Measurements from ENCODE around the gene PIGS.

PIGS gene

DNA sequence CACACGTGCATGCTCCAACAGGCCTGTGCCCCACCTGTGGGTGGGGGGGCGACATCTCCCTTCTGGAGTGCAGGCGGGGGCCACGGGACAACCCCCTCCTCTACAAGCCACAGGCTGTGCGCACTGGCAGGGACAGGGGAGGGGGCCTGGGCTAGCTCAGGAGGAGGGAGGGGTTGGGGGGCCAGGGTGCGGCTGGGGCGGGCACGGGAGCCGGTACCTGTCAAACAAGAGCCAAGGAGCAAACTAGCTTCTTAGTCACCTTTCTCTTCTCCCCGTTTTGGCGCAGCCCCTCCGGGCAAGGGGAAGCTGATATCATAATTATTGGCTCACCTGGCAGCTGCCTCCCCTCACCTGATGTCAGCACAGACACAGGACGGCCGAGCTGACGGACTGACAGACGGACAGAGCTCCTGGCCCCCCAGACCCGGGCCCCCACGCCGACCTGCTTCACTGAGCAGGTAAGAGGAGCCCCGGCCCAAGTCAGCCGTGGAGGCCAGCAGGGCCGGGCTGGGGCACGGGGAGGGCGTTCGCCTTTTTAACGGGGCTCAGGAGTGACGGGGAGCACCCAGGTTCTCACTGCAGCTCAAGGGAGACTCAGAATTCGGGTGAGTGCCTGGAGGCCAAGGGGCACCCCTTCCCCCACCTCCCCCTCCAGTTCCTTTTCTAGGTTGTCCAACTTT is 65.2 kb downstream of the PIGS start, which contains the start of gene FOXN1:
Gene FOXN1, plus strand, starts transcription at position 363 of the 680 bp plus-strand sequence. CDS start 17,622 bp downstream, outside the sequence.
- no peak for DNase-seq

DNA sequence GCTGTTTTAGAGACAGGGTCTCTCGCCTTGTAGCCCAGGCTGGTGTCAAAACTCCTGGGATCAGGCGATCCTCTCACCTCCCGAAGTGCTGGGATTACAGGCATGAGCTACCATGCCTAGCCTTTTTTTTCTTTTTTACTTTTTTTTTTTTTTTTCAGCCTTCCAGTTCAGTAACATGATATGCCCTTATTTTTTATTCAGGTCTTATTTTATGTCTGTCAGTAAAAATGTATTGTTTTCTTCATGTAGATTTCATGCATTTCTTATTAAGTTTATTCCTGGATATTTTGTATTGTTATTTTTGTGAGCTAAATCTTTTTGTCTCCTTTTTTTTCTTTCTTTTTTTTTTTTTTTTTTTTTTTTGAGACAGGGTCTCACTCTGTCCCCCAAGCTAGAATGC is 67.9 kb downstream of the PIGS start:
- DNase-seq = no peak

Measured in activated CD4-positive, alpha-beta T cell treated with anti-CD3 and anti-CD28 coated beads, Interleukin-2, amount 50 U/mL, for 16 hours (primary cell).